ENCODE measurements around the gene DNAJB4. TPM values are rescaled to one million over a fixed set of nuclear protein-coding genes. Genes with fewer than 3 reads are reported as not detected.
A peak's percentile ranks its signal among the peaks of the same experiment; 100 is the strongest.
"Not testable (repeated sequence)": the region's sequence is repeated elsewhere in the genome, so short reads cannot be mapped to it uniquely, and the experiment has no call there.

The DNAJB4 gene
- total RNA-seq, 1 donor from 2014 or later = 40.6 TPM

GRCh38 chr1:77994117-77994705 is 10.5 kb upstream of the DNAJB4 start:
- no peak overlapping the region for H3K27ac ChIP-seq
- no peak for DNase-seq (ENCODE audit: low spot score)
- no peak overlapping the region for H3K4me3 ChIP-seq
- Mint-ChIP-seq H3K27me3 (ENCODE audit: insufficient read depth, low read depth) (no peaks in the 10 kb centered on the region), H3K4me1 (no peaks in the 10 kb centered on the region), H3K9me3 (no peaks in the 10 kb centered on the region), H3K4me3 (no peak overlapping the region), H3K27ac (no peak overlapping the region), H3K36me3 (peaks cover 16% of the 10 kb centered on the region)
- H2AFZ ChIP-seq (replicated peaks) = no peak overlapping the region
- H3K9me3 ChIP-seq (ENCODE audit: low read depth) = no peaks in the 10 kb centered on the region
- H3K27me3 ChIP-seq = no peaks in the 10 kb centered on the region
- H3K9ac ChIP-seq = no peak overlapping the region
- no peak for TF ChIP-seq EZH2 (IDR thresholded peaks at IDR 0.05)
- TF ChIP-seq, protein P1, sequence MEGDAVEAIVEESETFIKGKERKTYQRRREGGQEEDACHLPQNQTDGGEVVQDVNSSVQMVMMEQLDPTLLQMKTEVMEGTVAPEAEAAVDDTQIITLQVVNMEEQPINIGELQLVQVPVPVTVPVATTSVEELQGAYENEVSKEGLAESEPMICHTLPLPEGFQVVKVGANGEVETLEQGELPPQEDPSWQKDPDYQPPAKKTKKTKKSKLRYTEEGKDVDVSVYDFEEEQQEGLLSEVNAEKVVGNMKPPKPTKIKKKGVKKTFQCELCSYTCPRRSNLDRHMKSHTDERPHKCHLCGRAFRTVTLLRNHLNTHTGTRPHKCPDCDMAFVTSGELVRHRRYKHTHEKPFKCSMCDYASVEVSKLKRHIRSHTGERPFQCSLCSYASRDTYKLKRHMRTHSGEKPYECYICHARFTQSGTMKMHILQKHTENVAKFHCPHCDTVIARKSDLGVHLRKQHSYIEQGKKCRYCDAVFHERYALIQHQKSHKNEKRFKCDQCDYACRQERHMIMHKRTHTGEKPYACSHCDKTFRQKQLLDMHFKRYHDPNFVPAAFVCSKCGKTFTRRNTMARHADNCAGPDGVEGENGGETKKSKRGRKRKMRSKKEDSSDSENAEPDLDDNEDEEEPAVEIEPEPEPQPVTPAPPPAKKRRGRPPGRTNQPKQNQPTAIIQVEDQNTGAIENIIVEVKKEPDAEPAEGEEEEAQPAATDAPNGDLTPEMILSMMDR (IDR thresholded peaks at IDR 0.05) = no peak
- no peak for TF ChIP-seq EZH2phosphoT487 (IDR thresholded peaks at IDR 0.05)
- H3K4me1 ChIP-seq = no peaks in the 10 kb centered on the region
- no peaks in the 10 kb centered on the region for H3F3A ChIP-seq (ENCODE audit: low read depth)
- no peaks in the 10 kb centered on the region for H3K36me3 ChIP-seq
- H3K79me2 ChIP-seq (ENCODE audit: low read depth) = peaks cover 78% of the 10 kb centered on the region
- H4K20me1 ChIP-seq (ENCODE audit: low read depth) = peaks cover 16% of the 10 kb centered on the region
- no peak overlapping the region for H3K4me2 ChIP-seq

DNA sequence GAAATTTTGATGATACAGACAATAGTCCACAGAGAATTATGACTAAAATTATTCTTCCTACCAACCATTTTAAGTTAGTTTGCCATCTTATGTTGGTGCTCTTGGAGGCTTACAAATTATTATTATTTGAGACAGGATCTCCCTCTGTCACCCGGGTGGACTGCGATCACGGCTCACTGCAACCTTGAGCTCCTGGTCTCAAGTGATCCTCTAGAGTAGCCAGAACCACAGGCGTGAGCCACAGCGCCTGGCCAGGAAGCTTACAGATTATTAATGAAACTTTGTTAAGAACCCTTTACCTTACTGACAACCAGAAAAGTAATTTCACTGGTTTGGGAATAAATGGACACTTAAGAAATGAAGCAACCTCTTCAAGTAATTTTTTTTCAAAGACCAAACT is 8.0 kb upstream of the DNAJB4 start:
- Histone ChIP-seq H3K9ac (no peak overlapping the region), H3K79me2 (ENCODE audit: low read depth) (peaks cover 52% of the 10 kb centered on the region), H3K9me3 (ENCODE audit: low read depth) (no peaks in the 10 kb centered on the region), H3K36me3 (no peaks in the 10 kb centered on the region), H3K4me2 (no peak overlapping the region), H4K20me1 (ENCODE audit: low read depth) (peaks cover 11% of the 10 kb centered on the region), H3K4me1 (no peaks in the 10 kb centered on the region), H3K4me3 (no peak overlapping the region), H3K27ac (no peak overlapping the region), H3F3A (ENCODE audit: low read depth) (peaks cover 6% of the 10 kb centered on the region), H3K27me3 (no peaks in the 10 kb centered on the region), H2AFZ (replicated peaks) (no peak overlapping the region)
- Mint-ChIP-seq H3K9me3 (no peaks in the 10 kb centered on the region), H3K27ac (no peak overlapping the region), H3K4me3 (no peak overlapping the region), H3K4me1 (no peaks in the 10 kb centered on the region), H3K36me3 (peaks cover 11% of the 10 kb centered on the region), H3K27me3 (ENCODE audit: insufficient read depth, low read depth) (no peaks in the 10 kb centered on the region)
- DNase-seq (ENCODE audit: low spot score) = no peak
- TF ChIP-seq, protein P1 (IDR thresholded peaks at IDR 0.05) = no peak
- TF ChIP-seq EZH2 (IDR thresholded peaks at IDR 0.05) = no peak
- TF ChIP-seq EZH2phosphoT487 (IDR thresholded peaks at IDR 0.05) = no peak

GRCh38 chr1:78000536-78000935 is 4.2 kb upstream of the DNAJB4 start:
- peaks cover 24% of the 10 kb centered on the region for H3K79me2 ChIP-seq (ENCODE audit: low read depth)
- H3K4me3 Mint-ChIP-seq = not testable (repeated sequence)
- peaks cover 19% of the 10 kb centered on the region for H3K4me1 Mint-ChIP-seq

GRCh38 chr1:78003070-78003746 is 1.5 kb upstream of the DNAJB4 start:
- Mint-ChIP-seq H3K27me3 (ENCODE audit: insufficient read depth, low read depth) (peaks cover 3% of the 10 kb centered on the region), H3K4me1 (peaks cover 27% of the 10 kb centered on the region), H3K36me3 (no peaks in the 10 kb centered on the region), H3K4me3 (peak overlapping the region; percentile 66), H3K27ac (no peak overlapping the region), H3K9me3 (no peaks in the 10 kb centered on the region)
- H4K20me1 ChIP-seq (ENCODE audit: low read depth) = no peaks in the 10 kb centered on the region
- no peak for DNase-seq (ENCODE audit: low spot score)
- H3K4me2 ChIP-seq = peak overlapping the region; percentile 79
- no peak overlapping the region for H2AFZ ChIP-seq (replicated peaks)
- peaks cover 34% of the 10 kb centered on the region for H3F3A ChIP-seq (ENCODE audit: low read depth)
- no peak overlapping the region for H3K9ac ChIP-seq
- peaks cover 33% of the 10 kb centered on the region for H3K79me2 ChIP-seq (ENCODE audit: low read depth)
- TF ChIP-seq, protein P1 (IDR thresholded peaks at IDR 0.05) = no peak
- TF ChIP-seq EZH2phosphoT487 (IDR thresholded peaks at IDR 0.05) (no peak), EZH2 (IDR thresholded peaks at IDR 0.05) (no peak)
- H3K9me3 ChIP-seq (ENCODE audit: low read depth) = no peaks in the 10 kb centered on the region
- H3K4me3 ChIP-seq = no peak overlapping the region
- H3K36me3 ChIP-seq = no peaks in the 10 kb centered on the region
- peaks cover 21% of the 10 kb centered on the region for H3K4me1 ChIP-seq
- no peaks in the 10 kb centered on the region for H3K27me3 ChIP-seq
- H3K27ac ChIP-seq = peak overlapping the region; percentile 24

More at GRCh38 chr1:78000536-78000935, 4.2 kb upstream of the DNAJB4 start:
- H3K4me3 ChIP-seq; H3K9ac ChIP-seq; H3K27ac Mint-ChIP-seq; H3K27me3 ChIP-seq; H3K27me3 Mint-ChIP-seq (ENCODE audit: insufficient read depth, low read depth); DNase-seq (ENCODE audit: low spot score); H3K36me3 Mint-ChIP-seq; H3K36me3 ChIP-seq; H4K20me1 ChIP-seq (ENCODE audit: low read depth); H3K27ac ChIP-seq; H2AFZ ChIP-seq (replicated peaks); H3K9me3 Mint-ChIP-seq; H3K4me2 ChIP-seq; H3K9me3 ChIP-seq (ENCODE audit: low read depth): not testable (repeated sequence)
- peaks cover 12% of the 10 kb centered on the region for H3K4me1 ChIP-seq
- H3F3A ChIP-seq (ENCODE audit: low read depth) = peaks cover 34% of the 10 kb centered on the region
